ENCODE measurements around the gene CHFR. TPM values are rescaled to one million over a fixed set of nuclear protein-coding genes. Genes with fewer than 3 reads are reported as not detected.

CHFR gene
- total and polyA plus RNA-seq, 2 of the 4 experiments (the other 2 are of a cell fraction) = 13.4 to 35.3 TPM

DNA sequence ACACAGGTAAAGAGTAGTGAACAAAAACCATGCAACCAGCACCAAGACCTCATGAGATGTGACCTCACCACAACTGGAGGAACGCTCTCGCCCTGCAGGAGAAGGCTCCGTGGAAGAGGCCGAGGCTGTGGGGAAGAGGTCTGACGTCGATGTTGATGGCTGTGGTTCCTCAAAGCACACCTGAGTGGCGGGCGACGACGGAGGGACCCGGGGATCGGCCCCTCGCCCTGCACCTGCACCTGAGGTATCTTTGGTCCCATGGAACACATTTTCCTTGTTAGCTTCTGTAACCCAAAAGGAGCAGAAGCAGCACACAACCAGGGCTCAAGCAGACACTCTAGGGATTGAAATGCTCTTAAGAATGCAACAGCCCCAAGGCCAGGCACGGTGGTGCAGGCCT, 17.9 kb downstream of the CHFR start:
- H3K27me3 ChIP-seq (ENCODE audit: control insufficient read depth, insufficient read depth, low read length) = no peaks in the 10 kb centered on the region
- no peak overlapping the region for H3K4me3 ChIP-seq (ENCODE audit: insufficient read depth, low read depth, low read length)
- H3K9me1 ChIP-seq (ENCODE audit: insufficient read depth, low read length) = no peaks in the 10 kb centered on the region; the same call in 1 of the 2 replicates
- no peak overlapping the region for H3K23ac ChIP-seq (ENCODE audit: low read depth, low read length)
- no peak overlapping the region for H3K56ac ChIP-seq (ENCODE audit: extremely low read depth, insufficient read depth, low read length)
- no peak overlapping the region for H2BK120ac ChIP-seq (ENCODE audit: low read depth, low read length)
- ChIA-PET CTCF (no interaction called here), POLR2A (ENCODE audit: unreplicated experiment) (no interaction called here)
- H3K36me3 ChIP-seq (ENCODE audit: control insufficient read depth, insufficient read depth, low read length) = peaks cover 62% of the 10 kb centered on the region
- dilution Hi-C loops (cut with HindIII; ENCODE audit: low sequenced_read_pairs, unreplicated experiment) = no loop called here
- H2BK20ac ChIP-seq (ENCODE audit: low read depth, low read length) = no peak overlapping the region
- ATAC-seq (ENCODE audit: low read depth) (no peak), DNase-seq (no peak)
- H2AK5ac ChIP-seq (ENCODE audit: low read depth, low read length) = no peak overlapping the region
- H3K9me3 ChIP-seq (ENCODE audit: control insufficient read depth, insufficient read depth, low read length) = peaks cover 13% of the 10 kb centered on the region
- H3K18ac ChIP-seq (ENCODE audit: low read depth, low read length) = no peak overlapping the region
- H4K8ac ChIP-seq (ENCODE audit: low read depth in 2 of 2, low read length in 2 of 2) = no peak overlapping the region
- H2AFZ ChIP-seq (replicated peaks; ENCODE audit: low read length, poor library complexity) = no peak overlapping the region
- H3K9ac ChIP-seq (ENCODE audit: low read depth, low read length) = no peak overlapping the region
- TF ChIP-seq MXI1 (IDR thresholded peaks at IDR 0.05; ENCODE audit: borderline replicate concordance, low read depth, low read length) = no peak
- TF ChIP-seq, protein P1, sequence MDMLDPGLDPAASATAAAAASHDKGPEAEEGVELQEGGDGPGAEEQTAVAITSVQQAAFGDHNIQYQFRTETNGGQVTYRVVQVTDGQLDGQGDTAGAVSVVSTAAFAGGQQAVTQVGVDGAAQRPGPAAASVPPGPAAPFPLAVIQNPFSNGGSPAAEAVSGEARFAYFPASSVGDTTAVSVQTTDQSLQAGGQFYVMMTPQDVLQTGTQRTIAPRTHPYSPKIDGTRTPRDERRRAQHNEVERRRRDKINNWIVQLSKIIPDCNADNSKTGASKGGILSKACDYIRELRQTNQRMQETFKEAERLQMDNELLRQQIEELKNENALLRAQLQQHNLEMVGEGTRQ (IDR thresholded peaks at IDR 0.05; ENCODE audit: low read depth, low read length) = no peak
- TF ChIP-seq CEBPB (IDR thresholded peaks at IDR 0.05; ENCODE audit: low read depth, low read length) = no peak
- TF ChIP-seq SMC3 (IDR thresholded peaks at IDR 0.05; ENCODE audit: low read depth, low read length) = no peak
- TF ChIP-seq RCOR1 (IDR thresholded peaks at IDR 0.05; ENCODE audit: insufficient replicate concordance, low read length) = no peak
- TF ChIP-seq FOS (IDR thresholded peaks at IDR 0.05; ENCODE audit: low read depth, low read length) = no peak
- TF ChIP-seq RFX5 (IDR thresholded peaks at IDR 0.05; ENCODE audit: low read depth, low read length) = no peak
- no peak for TF ChIP-seq POLR2A (IDR thresholded peaks at IDR 0.05; ENCODE audit: low read depth, low read length)
- TF ChIP-seq NFE2L2 (IDR thresholded peaks at IDR 0.05; ENCODE audit: low read depth, low read length) = no peak
- no peak for TF ChIP-seq BHLHE40 (IDR thresholded peaks at IDR 0.05; ENCODE audit: low read depth, low read length)
- TF ChIP-seq CHD1 (IDR thresholded peaks at IDR 0.05; ENCODE audit: low read depth, low read length) = no peak
- TF ChIP-seq MAFK (IDR thresholded peaks at IDR 0.05; ENCODE audit: low read depth, low read length) = no peak
- no peak for TF ChIP-seq MAZ (IDR thresholded peaks at IDR 0.05; ENCODE audit: borderline replicate concordance, low read depth, low read length)
- TF ChIP-seq, protein P2, sequence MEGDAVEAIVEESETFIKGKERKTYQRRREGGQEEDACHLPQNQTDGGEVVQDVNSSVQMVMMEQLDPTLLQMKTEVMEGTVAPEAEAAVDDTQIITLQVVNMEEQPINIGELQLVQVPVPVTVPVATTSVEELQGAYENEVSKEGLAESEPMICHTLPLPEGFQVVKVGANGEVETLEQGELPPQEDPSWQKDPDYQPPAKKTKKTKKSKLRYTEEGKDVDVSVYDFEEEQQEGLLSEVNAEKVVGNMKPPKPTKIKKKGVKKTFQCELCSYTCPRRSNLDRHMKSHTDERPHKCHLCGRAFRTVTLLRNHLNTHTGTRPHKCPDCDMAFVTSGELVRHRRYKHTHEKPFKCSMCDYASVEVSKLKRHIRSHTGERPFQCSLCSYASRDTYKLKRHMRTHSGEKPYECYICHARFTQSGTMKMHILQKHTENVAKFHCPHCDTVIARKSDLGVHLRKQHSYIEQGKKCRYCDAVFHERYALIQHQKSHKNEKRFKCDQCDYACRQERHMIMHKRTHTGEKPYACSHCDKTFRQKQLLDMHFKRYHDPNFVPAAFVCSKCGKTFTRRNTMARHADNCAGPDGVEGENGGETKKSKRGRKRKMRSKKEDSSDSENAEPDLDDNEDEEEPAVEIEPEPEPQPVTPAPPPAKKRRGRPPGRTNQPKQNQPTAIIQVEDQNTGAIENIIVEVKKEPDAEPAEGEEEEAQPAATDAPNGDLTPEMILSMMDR (conservative IDR thresholded peaks at IDR 0.05; ENCODE audit: low read depth, low read length) = no peak
- TF ChIP-seq RAD21 (IDR thresholded peaks at IDR 0.05; ENCODE audit: low read length) = no peak
- TF ChIP-seq, protein P3, sequence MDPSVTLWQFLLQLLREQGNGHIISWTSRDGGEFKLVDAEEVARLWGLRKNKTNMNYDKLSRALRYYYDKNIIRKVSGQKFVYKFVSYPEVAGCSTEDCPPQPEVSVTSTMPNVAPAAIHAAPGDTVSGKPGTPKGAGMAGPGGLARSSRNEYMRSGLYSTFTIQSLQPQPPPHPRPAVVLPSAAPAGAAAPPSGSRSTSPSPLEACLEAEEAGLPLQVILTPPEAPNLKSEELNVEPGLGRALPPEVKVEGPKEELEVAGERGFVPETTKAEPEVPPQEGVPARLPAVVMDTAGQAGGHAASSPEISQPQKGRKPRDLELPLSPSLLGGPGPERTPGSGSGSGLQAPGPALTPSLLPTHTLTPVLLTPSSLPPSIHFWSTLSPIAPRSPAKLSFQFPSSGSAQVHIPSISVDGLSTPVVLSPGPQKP (IDR thresholded peaks at IDR 0.05; ENCODE audit: borderline replicate concordance, low read depth, low read length) = no peak
- in situ Hi-C loops (cut with MboI; ENCODE audit: low sequenced_read_pairs) = no loop called here
- H3K4me1 ChIP-seq (ENCODE audit: control insufficient read depth, insufficient read depth, low read length) = no peaks in the 10 kb centered on the region
- H3K4ac ChIP-seq (ENCODE audit: low read depth, low read length) = no peak overlapping the region
- H3K4me2 ChIP-seq (ENCODE audit: low read depth, low read length) = no peak overlapping the region
- H2BK5ac ChIP-seq (ENCODE audit: low read depth, low read length, poor library complexity, severe bottlenecking) = no peak overlapping the region
- H4K5ac ChIP-seq (ENCODE audit: low read depth, low read length) = no peak overlapping the region
- H3K27ac ChIP-seq (ENCODE audit: insufficient read depth, low read length) = no peak overlapping the region
- BruUV-seq (replicated peaks) = no TSS peak
- peaks cover 7% of the 10 kb centered on the region; the same call in 1 of the 2 replicates for H4K20me1 ChIP-seq (ENCODE audit: insufficient read depth, low read length)
- no peak overlapping the region for H2BK15ac ChIP-seq (ENCODE audit: low read depth, low read length)
- H3K14ac ChIP-seq (replicated peaks; ENCODE audit: low read depth, low read length) = no peak overlapping the region
- H3K79me1 ChIP-seq (ENCODE audit: low read depth in 1 of 2, low read length in 2 of 2) = peaks cover 21 to 51% of the 10 kb centered on the region in 2 experiments
- no peak overlapping the region for H2AK9ac ChIP-seq (replicated peaks; ENCODE audit: low read depth, low read length, poor library complexity)
- 100% methylated on average over 10 of the region's 14 CpGs; no CpG with 5 or more reads in 1 of the 2 experiments for WGBS, 2 experiments (ENCODE audit: extremely low coverage in 2 of 2, insufficient read length in 1 of 2)
- no peak overlapping the region for H4K91ac ChIP-seq (ENCODE audit: insufficient read depth, low read depth, low read length)
- intact Hi-C loops (cut with micrococcal nuclease) = no loop called here
